Central memory CD8-positive, alpha-beta T cell (primary cell): ENCODE data around the gene MSANTD3.

ENCODE experiments used
- ATAC-seq: fragments of 150-1000 bp; cut with Tn5 transposase; replicated peaks from 2 replicates; pipeline ENCODE4 v1.10.0; 2022; ENCODE audit warnings: mild to moderate bottlenecking, moderate FRiP score, moderate number of reproducible peaks; ENCODE audit not compliant: poor library complexity, severe bottlenecking; ENCODE audit errors: extremely low read depth
- DNase-seq, 2 donors: peaks; one replicate each; pipeline ENCODE4 v3.0.0; 2021; ENCODE audit warnings: low spot score in 2 of 2
- H3K27ac Mint-ChIP-seq: one replicate; pipeline ENCODE4 v1.8.0; 2022; ENCODE audit warnings: low read depth, mild to moderate bottlenecking, moderate library complexity, mixed read lengths
- H3K27me3 Mint-ChIP-seq: one replicate; pipeline ENCODE4 v1.8.0; 2022; ENCODE audit warnings: mixed read lengths
- H3K36me3 Mint-ChIP-seq: one replicate; pipeline ENCODE4 v1.8.0; 2022; ENCODE audit warnings: mild to moderate bottlenecking, moderate library complexity, mixed read lengths; ENCODE audit not compliant: insufficient read depth
- H3K4me1 Mint-ChIP-seq: one replicate; pipeline ENCODE4 v1.8.0; 2022; ENCODE audit warnings: mixed read lengths
- H3K4me3 Mint-ChIP-seq: one replicate; pipeline ENCODE4 v1.8.0; 2022; ENCODE audit warnings: mild to moderate bottlenecking, moderate library complexity, mixed read lengths
- H3K9me3 Mint-ChIP-seq: one replicate; pipeline ENCODE4 v1.8.0; 2022; ENCODE audit warnings: mixed read lengths

Gene MSANTD3

DNA sequence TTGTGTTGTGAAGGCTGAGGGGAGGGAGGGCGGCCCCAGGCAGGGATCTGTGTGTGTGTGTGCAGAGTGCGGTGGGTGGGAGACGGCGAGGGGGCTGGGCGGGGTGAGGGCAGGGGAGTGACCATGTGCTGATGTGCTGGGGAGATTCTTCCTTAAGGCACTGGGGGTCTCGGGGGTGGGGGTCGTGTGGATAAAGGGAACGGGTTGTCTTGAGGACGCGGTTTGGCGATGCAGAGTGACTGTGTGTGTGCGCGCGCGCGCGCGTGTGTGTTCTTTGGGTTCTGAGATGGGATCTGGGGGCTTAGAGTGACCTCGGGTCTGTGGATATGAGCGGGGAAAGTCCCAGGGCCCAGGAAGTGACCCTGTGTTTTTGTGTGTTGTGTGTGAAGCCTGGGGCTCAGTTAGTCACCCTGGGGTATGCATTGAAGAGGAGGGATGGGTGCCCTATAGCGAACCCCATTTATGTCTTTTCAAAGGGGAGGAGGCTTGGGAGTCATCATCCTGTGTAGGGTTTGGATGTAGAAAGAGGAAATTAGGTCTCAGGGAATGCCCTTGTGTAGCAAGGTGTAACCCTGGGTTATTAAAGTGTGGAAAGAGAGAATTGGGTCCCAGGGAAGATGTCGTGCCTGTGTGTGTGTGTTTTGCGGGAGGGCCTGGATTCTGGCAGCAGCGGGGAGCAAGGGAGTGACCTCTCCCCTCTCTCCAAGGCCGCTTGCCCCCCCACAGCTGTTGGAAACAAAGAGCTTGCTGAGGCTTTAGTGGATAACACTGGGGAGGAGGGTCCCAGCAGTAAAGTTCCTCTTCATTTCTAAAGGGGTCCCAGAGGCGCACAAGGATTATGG, 47.4 kb downstream of the MSANTD3 start:
- Mint-ChIP-seq H3K4me1 (peaks cover 8% of the 10 kb centered on the region), H3K27ac (no peak overlapping the region), H3K36me3 (no peaks in the 10 kb centered on the region), H3K4me3 (peak overlapping the region; percentile 60), H3K9me3 (no peaks in the 10 kb centered on the region), H3K27me3 (peaks cover 46% of the 10 kb centered on the region)
- ATAC-seq (no peak), DNase-seq (no peak)

DNA sequence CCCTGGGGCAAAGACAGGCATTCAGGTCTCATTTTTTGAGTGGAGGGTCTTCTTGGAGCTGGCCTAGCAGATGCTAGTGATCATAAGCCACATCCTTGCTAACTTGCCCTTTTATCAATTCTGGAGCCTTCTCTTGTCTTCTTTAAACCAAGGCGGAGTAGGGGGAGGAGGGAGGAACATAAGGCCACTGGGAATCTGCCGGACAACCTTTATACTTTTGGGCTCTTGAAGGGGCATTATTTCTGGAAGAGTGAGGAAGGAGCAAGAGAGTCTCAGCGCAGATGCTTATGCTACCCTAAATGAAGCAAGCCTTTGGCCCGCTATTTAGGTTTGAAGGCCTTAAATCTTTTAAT, 48.0 kb downstream of the MSANTD3 start:
- Mint-ChIP-seq H3K36me3 (no peaks in the 10 kb centered on the region), H3K4me3 (no peak overlapping the region), H3K27ac (no peak overlapping the region), H3K9me3 (no peaks in the 10 kb centered on the region), H3K27me3 (peaks cover 52% of the 10 kb centered on the region), H3K4me1 (peaks cover 8% of the 10 kb centered on the region)
- DNase-seq = no peak
- ATAC-seq = no peak

DNA sequence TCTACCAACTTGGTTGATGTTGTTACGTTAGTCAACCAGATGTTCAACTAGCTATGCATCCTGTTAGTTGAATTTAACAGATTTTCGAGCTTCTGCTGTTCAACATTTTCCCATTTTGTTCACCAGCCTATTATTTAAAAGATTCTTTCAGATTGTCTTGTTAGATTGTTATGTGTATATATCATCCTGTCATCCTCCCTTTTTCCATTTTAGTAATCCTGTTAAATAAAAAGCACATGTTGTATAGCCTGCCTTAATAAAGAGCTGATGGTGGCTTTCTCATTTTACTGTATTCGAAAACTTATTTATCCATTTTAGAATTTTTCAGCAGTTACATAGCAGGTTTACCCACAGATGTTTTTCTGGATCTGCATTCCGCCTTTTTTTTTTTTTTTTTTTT, 50.3 kb downstream of the MSANTD3 start:
- no peak overlapping the region for H3K27ac Mint-ChIP-seq
- peaks cover 8% of the 10 kb centered on the region for H3K4me1 Mint-ChIP-seq
- H3K4me3 Mint-ChIP-seq = no peak overlapping the region
- peaks cover 39% of the 10 kb centered on the region for H3K27me3 Mint-ChIP-seq
- no peaks in the 10 kb centered on the region for H3K9me3 Mint-ChIP-seq
- no peaks in the 10 kb centered on the region for H3K36me3 Mint-ChIP-seq
- DNase-seq (no peak), ATAC-seq (no peak)

DNA sequence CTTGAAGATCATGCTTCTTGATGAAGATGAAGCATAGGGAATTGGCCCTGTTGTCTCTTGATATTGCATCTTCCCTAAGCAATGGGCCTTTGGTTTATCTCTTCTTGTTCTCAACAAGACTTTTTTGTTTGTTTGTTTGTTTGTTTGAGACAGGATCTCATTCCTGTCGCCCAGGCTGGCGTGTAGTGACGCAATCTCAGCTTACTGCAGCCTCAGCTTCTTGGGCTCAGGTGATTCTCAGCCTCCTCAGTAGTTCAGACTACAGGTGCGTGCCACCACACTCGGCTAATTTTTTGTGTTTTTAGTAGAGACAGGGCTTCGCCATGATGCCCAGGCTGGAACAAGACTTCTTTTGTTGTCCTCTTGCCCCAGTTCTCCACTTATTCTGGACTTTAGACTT, 51.2 kb downstream of the MSANTD3 start:
- Mint-ChIP-seq H3K27me3 (peaks cover 33% of the 10 kb centered on the region), H3K36me3 (no peaks in the 10 kb centered on the region), H3K27ac (no peak overlapping the region), H3K4me1 (peaks cover 8% of the 10 kb centered on the region), H3K9me3 (no peaks in the 10 kb centered on the region), H3K4me3 (no peak overlapping the region)
- DNase-seq = no peak
- ATAC-seq = no peak

DNA sequence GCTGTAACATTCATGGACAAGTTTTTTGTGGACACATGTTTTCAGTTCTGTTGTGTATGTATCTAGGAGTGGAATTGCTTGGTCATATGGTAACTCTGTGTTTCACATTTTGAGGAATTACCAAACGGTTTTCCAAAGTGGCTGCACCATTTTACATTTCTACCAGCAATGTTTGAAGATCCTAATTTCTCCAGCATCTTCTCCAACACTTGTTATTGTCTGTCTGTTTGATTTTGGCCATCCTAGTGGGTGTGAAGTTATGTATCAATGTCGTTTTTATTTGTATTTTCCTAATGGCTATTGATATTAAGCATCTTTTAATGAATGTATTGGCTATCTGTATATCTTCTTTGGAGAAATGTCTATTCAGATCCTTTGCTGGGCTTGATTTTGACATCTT, 52.9 kb downstream of the MSANTD3 start:
- Mint-ChIP-seq H3K9me3 (no peaks in the 10 kb centered on the region), H3K36me3 (no peaks in the 10 kb centered on the region), H3K4me1 (no peaks in the 10 kb centered on the region), H3K27me3 (peaks cover 22% of the 10 kb centered on the region), H3K27ac (no peak overlapping the region), H3K4me3 (no peak overlapping the region)
- ATAC-seq (no peak), DNase-seq (no peak)

DNA sequence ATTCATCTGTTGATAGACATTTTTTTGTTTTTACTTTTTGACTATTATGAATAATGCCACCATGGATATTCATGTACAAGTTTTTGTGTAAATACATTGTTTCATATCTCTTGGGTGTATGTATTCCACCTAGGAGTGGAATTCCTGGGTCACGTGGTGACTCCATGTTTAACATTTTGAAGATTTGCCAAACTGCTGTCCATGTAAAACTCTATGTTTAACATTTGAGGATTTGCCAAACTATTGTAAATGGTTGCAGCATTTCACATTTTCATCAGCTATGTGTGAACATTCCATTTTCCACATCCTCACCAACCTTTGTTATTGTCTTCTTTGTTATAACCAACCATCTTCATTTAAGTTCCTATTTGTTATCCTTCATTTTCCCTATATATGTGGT, 58.3 kb downstream of the MSANTD3 start:
- Mint-ChIP-seq H3K27ac (no peak overlapping the region), H3K9me3 (no peaks in the 10 kb centered on the region), H3K36me3 (no peaks in the 10 kb centered on the region), H3K4me3 (no peak overlapping the region), H3K27me3 (no peaks in the 10 kb centered on the region), H3K4me1 (no peaks in the 10 kb centered on the region)
- ATAC-seq (no peak), DNase-seq (no peak)

DNA sequence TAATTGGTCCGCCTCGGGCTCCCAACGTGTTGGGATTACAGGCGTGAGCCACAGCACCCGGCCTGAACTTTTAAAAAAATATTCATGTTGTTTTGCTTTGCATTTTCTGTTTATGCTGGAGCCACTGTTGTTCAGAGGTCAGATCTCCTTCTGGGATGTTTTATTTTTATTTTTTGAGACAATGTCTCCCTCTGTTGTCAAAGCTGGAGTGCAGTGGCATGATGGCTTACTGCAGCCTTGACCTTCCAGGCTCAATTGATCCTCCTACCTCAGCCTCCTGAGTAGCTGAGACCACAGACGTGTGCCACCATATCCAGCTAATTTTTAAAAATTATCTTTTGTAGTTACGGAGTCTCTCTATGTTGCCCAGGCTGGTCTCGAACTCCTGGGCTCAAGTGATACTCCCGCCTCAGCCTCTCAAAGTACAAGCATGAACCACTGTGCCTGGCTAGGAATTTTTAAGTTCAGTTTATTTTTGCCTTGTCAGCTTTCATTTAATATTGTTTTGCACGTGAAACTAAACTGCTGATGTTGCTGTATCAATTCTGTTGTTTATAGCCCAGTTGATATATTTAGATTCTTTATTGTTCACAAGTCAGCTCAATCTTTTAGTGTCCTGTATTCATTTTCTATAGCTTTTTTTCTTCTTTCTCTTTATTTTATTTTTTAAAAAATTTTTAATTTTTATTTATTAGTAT, 59.7 kb downstream of the MSANTD3 start:
- DNase-seq (no peak), ATAC-seq (no peak)
- no peaks in the 10 kb centered on the region for H3K9me3 Mint-ChIP-seq
- no peaks in the 10 kb centered on the region for H3K27me3 Mint-ChIP-seq
- no peak overlapping the region for H3K27ac Mint-ChIP-seq
- H3K4me1 Mint-ChIP-seq = no peaks in the 10 kb centered on the region
- no peak overlapping the region for H3K4me3 Mint-ChIP-seq
- H3K36me3 Mint-ChIP-seq = no peaks in the 10 kb centered on the region

DNA sequence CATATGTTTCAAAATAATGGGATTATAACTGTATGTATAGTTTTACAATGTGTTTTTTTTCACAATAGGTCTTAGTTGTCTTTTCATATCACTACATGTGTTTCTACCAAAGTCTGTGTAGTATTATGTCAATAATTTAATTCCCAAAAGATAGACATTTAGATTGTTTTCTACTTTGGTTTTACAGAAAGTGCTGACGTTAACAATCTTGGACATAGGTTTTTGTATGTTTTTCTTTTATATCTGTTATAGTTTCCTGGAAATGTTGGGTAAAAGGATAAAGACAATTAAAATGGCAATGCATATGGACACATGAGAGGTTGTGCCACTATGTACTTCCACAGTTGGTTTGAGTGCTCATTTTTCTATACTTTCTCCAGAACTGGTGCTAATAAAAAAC, 61.2 kb downstream of the MSANTD3 start:
- ATAC-seq (no peak), DNase-seq (no peak)
- Mint-ChIP-seq H3K4me1 (no peaks in the 10 kb centered on the region), H3K36me3 (no peaks in the 10 kb centered on the region), H3K27ac (no peak overlapping the region), H3K9me3 (no peaks in the 10 kb centered on the region), H3K4me3 (no peak overlapping the region), H3K27me3 (no peaks in the 10 kb centered on the region)

DNA sequence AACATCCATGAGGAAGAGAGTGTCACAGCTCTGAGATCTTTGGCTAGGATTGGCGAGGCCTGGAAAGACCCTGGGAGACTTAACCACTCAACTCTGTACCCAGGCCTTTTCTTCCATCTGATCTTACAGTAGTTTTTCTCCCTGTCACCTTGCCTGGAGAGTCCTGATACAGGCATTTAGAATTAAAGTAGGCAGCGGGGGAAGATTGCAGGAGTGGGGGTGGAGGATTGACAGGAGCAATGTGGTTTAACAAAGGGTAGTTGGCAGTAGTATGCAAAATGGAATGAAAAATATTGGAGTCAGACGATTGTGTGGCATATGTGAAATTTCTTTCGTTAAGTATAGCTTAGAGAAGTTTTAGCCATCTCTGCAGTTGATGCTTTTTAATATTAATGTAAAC, 62.9 kb downstream of the MSANTD3 start:
- H3K27ac Mint-ChIP-seq = no peak overlapping the region
- H3K9me3 Mint-ChIP-seq = no peaks in the 10 kb centered on the region
- H3K4me3 Mint-ChIP-seq = no peak overlapping the region
- no peaks in the 10 kb centered on the region for H3K36me3 Mint-ChIP-seq
- DNase-seq = no peak
- H3K4me1 Mint-ChIP-seq = no peaks in the 10 kb centered on the region
- ATAC-seq = no peak
- no peaks in the 10 kb centered on the region for H3K27me3 Mint-ChIP-seq

DNA sequence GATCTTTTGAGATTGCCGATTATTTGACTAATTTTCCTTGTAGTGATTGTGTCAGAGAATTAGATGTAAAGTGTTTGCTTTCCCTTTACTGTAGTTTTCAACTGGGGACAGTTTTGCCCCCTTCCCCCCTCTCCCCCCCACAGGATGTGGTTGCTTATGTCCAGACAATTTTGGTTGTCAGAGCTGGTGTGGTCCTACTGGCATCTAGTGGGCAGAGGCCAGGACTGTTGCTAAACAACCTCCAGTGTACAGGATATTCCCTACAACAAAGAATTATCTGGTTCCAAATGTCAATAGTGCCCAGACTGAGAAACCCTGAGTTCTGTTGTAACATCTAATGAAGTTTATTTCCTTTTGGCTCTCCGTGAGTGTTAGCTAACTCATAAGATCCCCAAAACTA, 66.0 kb downstream of the MSANTD3 start:
- H3K4me3 Mint-ChIP-seq = no peak overlapping the region
- no peaks in the 10 kb centered on the region for H3K4me1 Mint-ChIP-seq
- no peaks in the 10 kb centered on the region for H3K9me3 Mint-ChIP-seq
- ATAC-seq (no peak), DNase-seq (no peak)
- H3K27ac Mint-ChIP-seq = no peak overlapping the region
- H3K27me3 Mint-ChIP-seq = no peaks in the 10 kb centered on the region
- no peaks in the 10 kb centered on the region for H3K36me3 Mint-ChIP-seq

DNA sequence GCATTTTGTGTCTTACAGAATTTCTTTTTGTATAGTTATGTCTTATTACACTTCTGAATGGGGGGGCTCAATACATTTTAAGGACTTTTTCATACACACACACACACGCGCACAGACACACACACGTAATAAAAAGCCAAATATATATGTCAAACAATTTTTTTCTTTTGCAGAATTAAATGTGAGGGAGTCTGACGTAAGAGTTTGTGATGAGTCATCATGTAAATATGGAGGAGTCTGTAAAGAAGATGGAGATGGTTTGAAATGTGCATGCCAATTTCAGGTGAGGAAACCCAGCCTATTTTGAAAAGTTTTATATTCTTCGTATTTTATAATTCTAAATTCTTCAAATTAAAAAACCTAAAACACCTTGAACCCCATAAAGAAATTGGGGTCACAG, 71.6 kb downstream of the MSANTD3 start:
- H3K27ac Mint-ChIP-seq = no peak overlapping the region
- DNase-seq = no peak
- H3K9me3 Mint-ChIP-seq = no peaks in the 10 kb centered on the region
- no peaks in the 10 kb centered on the region for H3K27me3 Mint-ChIP-seq
- no peak overlapping the region for H3K4me3 Mint-ChIP-seq
- no peaks in the 10 kb centered on the region for H3K36me3 Mint-ChIP-seq
- ATAC-seq = no peak
- H3K4me1 Mint-ChIP-seq = no peaks in the 10 kb centered on the region

DNA sequence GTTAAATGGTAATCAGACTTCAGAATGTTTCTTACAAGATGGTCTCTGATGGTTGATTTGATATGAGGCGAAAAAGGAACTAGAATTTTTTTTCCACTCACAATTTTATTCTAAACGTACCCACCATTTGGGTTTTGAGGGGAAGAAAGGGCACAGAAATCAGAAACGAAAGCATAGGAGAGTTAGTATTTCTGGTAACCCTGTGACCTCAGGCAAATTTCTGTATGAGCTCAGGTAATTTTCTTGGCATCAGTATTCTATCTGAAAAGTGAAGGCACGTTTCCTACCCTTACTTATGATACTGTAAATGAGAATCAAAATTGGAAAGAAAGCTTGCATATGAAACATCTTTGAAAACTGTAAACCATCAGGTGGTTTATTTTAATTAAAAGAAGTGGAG, 72.5 kb downstream of the MSANTD3 start:
- Mint-ChIP-seq H3K9me3 (no peaks in the 10 kb centered on the region), H3K36me3 (no peaks in the 10 kb centered on the region), H3K27me3 (no peaks in the 10 kb centered on the region), H3K27ac (no peak overlapping the region), H3K4me1 (no peaks in the 10 kb centered on the region), H3K4me3 (no peak overlapping the region)
- DNase-seq (no peak), ATAC-seq (no peak)

DNA sequence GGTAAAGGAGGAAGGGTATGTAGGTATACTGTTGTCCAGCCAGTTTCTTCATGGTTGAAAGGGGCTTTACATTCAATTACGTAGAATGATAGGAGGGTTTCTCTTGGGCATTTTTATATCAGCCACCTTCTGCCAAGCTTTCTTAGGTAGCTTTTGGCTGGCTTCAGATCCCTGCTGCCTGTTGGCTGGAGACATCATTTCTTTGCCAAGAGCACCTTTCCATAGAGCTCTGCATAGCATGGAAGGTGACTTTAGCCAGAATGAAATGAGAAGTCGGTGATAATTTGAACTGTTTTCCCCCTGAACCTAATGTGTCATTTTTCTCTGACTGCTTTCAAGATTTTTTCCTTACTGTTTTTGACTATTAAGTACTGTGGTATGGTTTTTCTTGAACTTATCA, 72.9 kb downstream of the MSANTD3 start:
- Mint-ChIP-seq H3K9me3 (no peaks in the 10 kb centered on the region), H3K36me3 (no peaks in the 10 kb centered on the region), H3K27ac (no peak overlapping the region), H3K4me1 (no peaks in the 10 kb centered on the region), H3K27me3 (no peaks in the 10 kb centered on the region), H3K4me3 (no peak overlapping the region)
- DNase-seq (no peak), ATAC-seq (no peak)
